ENCODE data around the gene APCDD1. TPM values are rescaled to one million over a fixed set of nuclear protein-coding genes. Genes with fewer than 3 reads are reported as not detected.
A peak's percentile ranks its signal among the peaks of the same experiment; 100 is the strongest.

Gene APCDD1
- under 1 TPM in 2 of 5 experiments, not detected in 3; 0.16 to 0.81 TPM for total RNA-seq
- polyA plus RNA-seq, result not detected
- total RNA-seq, result not detected

DNA sequence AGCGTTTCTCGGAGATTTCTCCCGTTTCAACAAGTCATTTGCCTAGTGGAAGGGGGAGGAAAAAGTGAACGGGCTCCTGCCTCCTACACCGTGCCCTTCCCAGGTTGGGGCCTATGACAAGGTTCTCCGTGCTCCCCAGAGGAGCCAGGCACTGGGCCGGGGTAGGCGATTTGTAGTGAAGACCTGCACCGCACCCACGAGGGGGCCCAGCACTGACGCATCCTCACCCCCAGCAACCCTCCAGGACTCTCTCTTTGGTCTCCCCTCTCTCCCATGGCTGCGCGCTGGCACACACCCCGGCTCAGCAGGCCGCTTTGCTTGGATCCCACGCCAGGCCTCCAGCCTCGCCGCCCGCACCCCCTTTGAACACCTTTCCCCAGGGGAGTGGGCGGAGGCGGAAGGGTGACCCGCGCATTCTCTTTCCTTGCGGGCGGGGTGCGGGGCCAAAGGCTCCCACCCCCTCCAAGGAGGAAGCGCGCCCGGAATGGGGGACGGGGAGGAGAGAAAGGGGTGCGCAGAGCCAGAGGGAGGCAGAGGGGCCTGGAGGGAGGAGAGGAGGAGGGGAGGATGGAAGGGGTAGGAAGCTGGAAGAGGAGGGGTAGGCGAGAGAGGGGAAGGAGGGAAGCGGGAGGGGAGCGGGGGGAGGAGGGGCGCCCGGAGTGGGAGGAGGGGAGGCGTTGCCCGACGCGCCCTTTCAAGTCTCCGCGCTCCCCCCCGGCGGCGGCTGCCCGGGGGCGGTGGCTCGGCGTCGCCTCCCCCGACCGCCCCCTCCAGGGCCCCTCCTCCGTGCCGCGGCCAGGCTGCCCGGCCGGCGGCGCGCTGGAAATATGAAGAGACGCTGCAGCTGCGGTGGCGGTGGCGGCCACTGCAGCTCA, at the start of gene APCDD1:
APCDD1 (plus strand) TSS at position 830 of the 875 bp plus-strand sequence. CDS start 347 bp downstream, outside the sequence.
- peak within 1 kb of the TSS in 8 of 10 donors; percentile 18 to 71 (median 56) for H3K4me3 Mint-ChIP-seq
- CTCF ChIA-PET, result no interaction called here
- H3K4me1 ChIP-seq (ENCODE audit: control insufficient read depth in 2 of 2, insufficient read depth in 2 of 2, low read length in 2 of 2), result no peaks in the 10 kb centered on the region
- H3K27ac Mint-ChIP-seq, result no peak within 1 kb of the TSS
- ATAC-seq (no peak), DNase-seq (no peak)
- no peaks in the 10 kb centered on the region for H3K9me3 ChIP-seq (ENCODE audit: control insufficient read depth in 2 of 3, low read length in 3 of 3)
- intact Hi-C loops (cut with micrococcal nuclease), result no loop called here
- POLR2A ChIA-PET, result no interaction called here
- no peaks in the 10 kb centered on the region for H3K27me3 ChIP-seq (ENCODE audit: control insufficient read depth in 2 of 2, insufficient read depth in 2 of 2, low read length in 2 of 2)
- peaks cover 0 to 3% (median 0%) of the 10 kb centered on the region in 5 donors for H3K36me3 Mint-ChIP-seq
- peaks cover 63 to 79% (median 69%) of the 10 kb centered on the region in 5 donors for H3K27me3 Mint-ChIP-seq
- no peaks in the 10 kb centered on the region for H3K36me3 ChIP-seq (ENCODE audit: control insufficient read depth in 2 of 3, insufficient read depth in 3 of 3, low read length in 3 of 3)
- peaks cover 0 to 6% (median 4%) of the 10 kb centered on the region in 7 donors for H3K4me1 Mint-ChIP-seq
- no peak within 1 kb of the TSS for H3K4me3 ChIP-seq (ENCODE audit: low read length)
- H3K27ac ChIP-seq (ENCODE audit: low read depth, low read length), result no peak within 1 kb of the TSS
- peaks cover 0 to 2% (median 0%) of the 10 kb centered on the region in 11 donors for H3K9me3 Mint-ChIP-seq

DNA sequence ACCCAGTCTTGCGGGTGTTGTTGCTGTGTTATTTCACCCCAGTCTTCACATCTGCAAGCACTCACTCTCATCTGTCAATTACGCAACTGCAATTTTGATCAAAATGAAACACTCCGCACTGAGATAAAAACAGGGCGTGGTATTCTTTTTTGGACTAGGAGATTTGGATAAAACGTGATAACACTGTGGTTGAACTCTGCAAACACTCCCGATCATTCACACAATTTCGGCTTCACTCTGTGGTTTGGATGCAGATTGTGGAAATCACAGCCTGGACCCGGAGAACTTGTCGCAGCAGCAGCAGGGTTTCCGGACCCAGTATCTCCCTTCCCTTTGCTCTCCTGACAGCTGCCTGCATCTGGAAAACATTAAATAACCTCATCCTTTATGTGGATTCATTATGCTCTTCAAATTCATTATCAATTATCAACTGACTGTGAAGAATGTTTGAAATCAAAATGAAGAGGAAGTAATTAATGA, 49.4 kb upstream of the APCDD1 start:
- ChIA-PET CTCF (no interaction called here), POLR2A (no interaction called here)
- Mint-ChIP-seq H3K4me3 (no peak overlapping the region), H3K4me1 (peaks cover 0 to 2% (median 0%) of the 10 kb centered on the region in 7 donors), H3K27me3 (peaks cover 11 to 58% (median 17%) of the 10 kb centered on the region in 5 donors), H3K36me3 (no peaks in the 10 kb centered on the region), H3K27ac (no peak overlapping the region), H3K9me3 (no peaks in the 10 kb centered on the region)
- intact Hi-C loops (cut with micrococcal nuclease), result no loop called here
- ATAC-seq (no peak), DNase-seq (no peak)
- H3K27me3 ChIP-seq (ENCODE audit: control insufficient read depth in 2 of 2, insufficient read depth in 2 of 2, low read length in 2 of 2), result peaks cover 0 to 5% of the 10 kb centered on the region in 2 donors
- H3K4me1 ChIP-seq (ENCODE audit: control insufficient read depth in 2 of 2, insufficient read depth in 2 of 2, low read length in 2 of 2), result no peaks in the 10 kb centered on the region
- no peak overlapping the region for H3K4me3 ChIP-seq (ENCODE audit: low read length)
- H3K27ac ChIP-seq (ENCODE audit: low read depth, low read length), result no peak overlapping the region
- no peaks in the 10 kb centered on the region for H3K36me3 ChIP-seq (ENCODE audit: control insufficient read depth in 2 of 3, insufficient read depth in 3 of 3, low read length in 3 of 3)
- no peaks in the 10 kb centered on the region for H3K9me3 ChIP-seq (ENCODE audit: control insufficient read depth in 2 of 3, low read length in 3 of 3)

DNA sequence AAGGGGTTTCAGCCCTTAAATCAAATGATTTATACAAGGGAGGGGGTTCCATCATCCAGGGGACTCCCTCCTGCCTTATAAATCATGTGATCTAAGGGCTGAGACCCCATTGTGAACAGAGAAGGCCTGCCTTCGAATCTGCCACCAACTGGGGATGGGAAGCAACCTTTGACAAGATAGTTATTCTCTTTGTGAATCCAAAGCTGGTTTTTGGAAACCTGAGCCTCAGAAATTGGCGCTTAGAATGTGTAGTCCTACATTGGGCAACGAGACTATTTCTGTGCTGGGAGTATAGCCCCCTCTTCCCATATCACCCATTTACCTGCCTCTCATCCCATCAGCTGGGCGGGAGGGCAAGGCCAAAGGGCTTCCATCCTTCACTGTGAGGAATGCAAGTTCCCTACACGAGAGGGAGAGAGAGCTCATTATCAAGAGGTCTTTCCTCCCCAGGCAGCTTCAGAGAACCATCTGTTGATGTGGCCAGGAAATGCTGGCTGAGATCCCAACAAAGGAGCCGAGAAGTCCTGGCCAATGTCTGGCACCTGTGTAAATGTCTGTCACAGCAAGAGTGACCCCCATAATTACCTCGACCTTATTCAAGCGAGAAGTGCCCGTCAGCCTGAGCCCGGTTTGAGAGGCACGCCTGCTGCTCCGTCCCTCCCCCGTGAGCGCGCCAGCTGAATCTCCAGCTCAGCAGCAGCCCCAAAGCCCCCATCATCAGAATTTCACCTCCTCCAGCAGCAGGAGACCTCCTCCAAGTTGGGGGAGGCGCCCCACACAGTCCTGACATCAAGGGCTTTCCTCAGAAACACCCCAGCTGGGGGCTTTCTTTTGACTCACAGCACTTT, 48.4 kb upstream of the APCDD1 start:
- H3K36me3 Mint-ChIP-seq, result no peaks in the 10 kb centered on the region
- no peak overlapping the region for H3K27ac Mint-ChIP-seq
- ATAC-seq, result no peak
- no peak overlapping the region for H3K4me3 Mint-ChIP-seq
- Histone ChIP-seq H3K27me3 (ENCODE audit: control insufficient read depth in 2 of 2, insufficient read depth in 2 of 2, low read length in 2 of 2) (peaks cover 0 to 5% of the 10 kb centered on the region in 2 donors), H3K36me3 (ENCODE audit: control insufficient read depth in 2 of 3, insufficient read depth in 3 of 3, low read length in 3 of 3) (no peaks in the 10 kb centered on the region), H3K4me1 (ENCODE audit: control insufficient read depth in 2 of 2, insufficient read depth in 2 of 2, low read length in 2 of 2) (no peaks in the 10 kb centered on the region), H3K9me3 (ENCODE audit: control insufficient read depth in 2 of 3, low read length in 3 of 3) (no peaks in the 10 kb centered on the region), H3K27ac (ENCODE audit: low read depth, low read length) (no peak overlapping the region), H3K4me3 (ENCODE audit: low read length) (no peak overlapping the region)
- H3K4me1 Mint-ChIP-seq, result no peaks in the 10 kb centered on the region
- ChIA-PET POLR2A (no interaction called here), CTCF (no interaction called here)
- peaks cover 4 to 50% (median 12%) of the 10 kb centered on the region in 5 donors for H3K27me3 Mint-ChIP-seq
- DNase-seq, result no peak
- intact Hi-C loops (cut with micrococcal nuclease), result no loop called here
- H3K9me3 Mint-ChIP-seq, result no peaks in the 10 kb centered on the region

DNA sequence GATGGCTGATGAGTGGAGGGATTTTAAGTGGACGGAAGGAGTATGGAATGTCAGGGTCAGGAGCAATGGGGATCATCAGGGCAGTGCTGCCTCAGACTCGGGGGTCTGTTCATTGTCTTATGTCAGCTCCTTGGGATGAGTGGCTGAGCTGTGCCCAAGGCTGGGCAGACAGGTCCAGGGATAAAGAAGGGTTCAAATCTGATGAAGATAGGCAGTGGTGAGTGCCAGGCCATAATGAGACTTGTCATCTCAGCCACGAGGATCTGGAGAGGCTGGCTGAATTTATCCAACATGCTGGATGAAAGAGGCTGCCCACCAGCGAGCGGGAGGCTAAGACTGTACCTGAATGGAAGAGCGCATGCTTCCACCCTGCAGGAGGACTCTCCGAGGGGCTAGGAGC, 46.3 kb upstream of the APCDD1 start:
- no peaks in the 10 kb centered on the region for H3K36me3 Mint-ChIP-seq
- no peak overlapping the region for H3K4me3 Mint-ChIP-seq
- H3K36me3 ChIP-seq (ENCODE audit: control insufficient read depth in 2 of 3, insufficient read depth in 3 of 3, low read length in 3 of 3), result no peaks in the 10 kb centered on the region
- H3K27ac ChIP-seq (ENCODE audit: low read depth, low read length), result no peak overlapping the region
- intact Hi-C loops (cut with micrococcal nuclease), result no loop called here
- no peak overlapping the region for H3K4me3 ChIP-seq (ENCODE audit: low read length)
- H3K27me3 ChIP-seq (ENCODE audit: control insufficient read depth in 2 of 2, insufficient read depth in 2 of 2, low read length in 2 of 2), result peaks cover 0 to 5% of the 10 kb centered on the region in 2 donors
- H3K27me3 Mint-ChIP-seq, result peaks cover 0 to 40% (median 4%) of the 10 kb centered on the region in 5 donors
- ChIA-PET CTCF (no interaction called here), POLR2A (no interaction called here)
- no peak overlapping the region for H3K27ac Mint-ChIP-seq
- H3K9me3 Mint-ChIP-seq, result no peaks in the 10 kb centered on the region
- H3K4me1 ChIP-seq (ENCODE audit: control insufficient read depth in 2 of 2, insufficient read depth in 2 of 2, low read length in 2 of 2), result no peaks in the 10 kb centered on the region
- H3K9me3 ChIP-seq (ENCODE audit: control insufficient read depth in 2 of 3, low read length in 3 of 3), result no peaks in the 10 kb centered on the region
- ATAC-seq (no peak), DNase-seq (no peak)
- no peaks in the 10 kb centered on the region for H3K4me1 Mint-ChIP-seq

DNA sequence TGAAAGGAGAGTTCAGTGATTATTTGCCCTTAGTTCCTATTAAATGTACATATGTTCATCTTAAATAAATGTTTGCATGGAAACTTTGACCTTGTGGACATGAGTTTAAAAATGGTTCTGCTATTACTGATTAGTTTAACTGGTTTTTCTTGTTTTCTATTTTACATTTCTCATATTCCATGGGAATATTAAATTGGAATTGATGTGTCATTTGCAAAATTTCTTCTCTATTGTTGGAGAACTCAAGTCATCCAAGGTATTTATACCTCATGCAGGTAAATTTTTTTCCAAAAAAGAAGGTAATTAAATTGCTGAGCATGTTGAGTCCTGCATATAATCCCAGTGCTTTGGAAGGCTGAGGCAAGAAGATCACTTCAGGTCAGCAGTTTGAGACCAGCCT, 45.4 kb upstream of the APCDD1 start:
- ChIA-PET CTCF (no interaction called here), POLR2A (no interaction called here)
- no peak overlapping the region for H3K27ac ChIP-seq (ENCODE audit: low read depth, low read length)
- H3K9me3 Mint-ChIP-seq, result no peaks in the 10 kb centered on the region
- H3K4me1 Mint-ChIP-seq, result no peaks in the 10 kb centered on the region
- no peak overlapping the region for H3K27ac Mint-ChIP-seq
- H3K9me3 ChIP-seq (ENCODE audit: control insufficient read depth in 2 of 3, low read length in 3 of 3), result no peaks in the 10 kb centered on the region
- H3K36me3 ChIP-seq (ENCODE audit: control insufficient read depth in 2 of 3, insufficient read depth in 3 of 3, low read length in 3 of 3), result no peaks in the 10 kb centered on the region
- peaks cover 0 to 31% (median 4%) of the 10 kb centered on the region in 5 donors for H3K27me3 Mint-ChIP-seq
- no peak for DNase-seq
- no peak for ATAC-seq
- intact Hi-C loops (cut with micrococcal nuclease), result no loop called here
- no peak overlapping the region for H3K4me3 ChIP-seq (ENCODE audit: low read length)
- no peaks in the 10 kb centered on the region for H3K4me1 ChIP-seq (ENCODE audit: control insufficient read depth in 2 of 2, insufficient read depth in 2 of 2, low read length in 2 of 2)
- no peaks in the 10 kb centered on the region for H3K36me3 Mint-ChIP-seq
- peaks cover 0 to 5% of the 10 kb centered on the region in 2 donors for H3K27me3 ChIP-seq (ENCODE audit: control insufficient read depth in 2 of 2, insufficient read depth in 2 of 2, low read length in 2 of 2)
- H3K4me3 Mint-ChIP-seq, result no peak overlapping the region

DNA sequence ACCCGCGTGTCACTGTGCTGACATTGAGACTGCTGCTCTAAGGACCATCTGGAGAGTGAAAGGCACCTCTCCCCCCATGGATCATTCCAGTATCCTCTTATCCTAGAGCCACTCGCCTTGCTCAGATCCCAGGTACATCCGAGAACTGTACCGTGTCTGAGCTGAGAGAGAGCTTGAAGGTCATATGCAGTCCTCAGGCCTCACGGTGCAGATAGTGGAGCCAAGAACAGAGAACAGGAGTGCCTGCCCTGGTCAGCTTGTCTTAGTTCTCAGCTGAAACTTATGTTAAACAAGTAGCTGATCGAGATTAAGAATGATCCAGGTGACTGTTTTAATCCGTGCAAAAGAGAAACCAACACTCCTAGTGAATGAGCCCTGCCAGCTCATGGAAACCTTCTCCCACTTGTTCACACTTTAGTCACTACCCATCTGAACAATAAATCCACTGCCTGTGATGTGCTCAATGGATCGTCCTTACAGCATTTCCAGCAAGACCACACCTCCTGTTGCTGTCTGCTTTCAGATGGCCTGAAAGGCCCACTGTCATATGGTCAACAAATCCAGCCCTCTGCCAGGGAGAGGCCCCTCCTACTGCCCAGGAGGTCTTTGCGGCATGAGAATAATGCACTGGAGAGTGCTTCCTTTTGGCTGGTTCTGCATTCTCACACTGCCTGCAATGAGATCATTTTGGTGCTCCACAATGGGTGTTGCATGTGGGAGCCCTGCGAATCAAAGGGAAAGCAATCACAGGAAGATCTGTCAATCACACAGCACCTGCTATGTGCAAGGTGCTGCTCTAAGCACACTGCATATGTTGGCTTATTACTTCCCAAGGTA, 43.7 kb upstream of the APCDD1 start:
- CTCF ChIA-PET, result no interaction called here
- POLR2A ChIA-PET, result no interaction called here
- peaks cover 0 to 25% (median 4%) of the 10 kb centered on the region in 5 donors for H3K27me3 Mint-ChIP-seq

More for the DNA sequence above, 43.7 kb upstream of the APCDD1 start:
- no peak overlapping the region for H3K4me3 Mint-ChIP-seq
- Histone ChIP-seq H3K9me3 (ENCODE audit: control insufficient read depth in 2 of 3, low read length in 3 of 3) (no peaks in the 10 kb centered on the region), H3K4me3 (ENCODE audit: low read length) (no peak overlapping the region), H3K4me1 (ENCODE audit: control insufficient read depth in 2 of 2, insufficient read depth in 2 of 2, low read length in 2 of 2) (no peaks in the 10 kb centered on the region), H3K27me3 (ENCODE audit: control insufficient read depth in 2 of 2, insufficient read depth in 2 of 2, low read length in 2 of 2) (no peaks in the 10 kb centered on the region), H3K36me3 (ENCODE audit: control insufficient read depth in 2 of 3, insufficient read depth in 3 of 3, low read length in 3 of 3) (no peaks in the 10 kb centered on the region), H3K27ac (ENCODE audit: low read depth, low read length) (no peak overlapping the region)
- H3K9me3 Mint-ChIP-seq, result peaks cover 0 to 1% (median 0%) of the 10 kb centered on the region in 11 donors
- H3K4me1 Mint-ChIP-seq, result no peaks in the 10 kb centered on the region
- H3K27ac Mint-ChIP-seq, result no peak overlapping the region
- H3K36me3 Mint-ChIP-seq, result no peaks in the 10 kb centered on the region
- DNase-seq, result no peak
- intact Hi-C loops (cut with micrococcal nuclease), result no loop called here
- ATAC-seq, result no peak
